T47D (cell line): Measurements from ENCODE around the gene C16orf82.

ENCODE experiments used
- DNase-seq, 2 experiments: peaks; one replicate each; pipeline versions ENCODE4 v3.0.0 to v3.0.0-alpha.2; 2011 to 2012; ENCODE audit warnings: low read depth in 1 of 2, low spot score in 1 of 2
- JUND ChIP-seq: IDR thresholded peaks from 2 replicates; pipeline ENCODE4 v1.6.1; 2012; ENCODE audit warnings: low read depth
- in situ Hi-C: cut with HindIII; loops from 2 replicates; pipeline ENCODE4 v1.10.0; 2016; ENCODE audit warnings: low sequenced_read_pairs, low pct_unique_long_range_greater_than_20kb

C16orf82 gene

GRCh38 chr16:27066668-27067537 is at the start of gene C16orf82:
Gene C16orf82 (plus strand): TSS chr16:27066927.
- no peak for DNase-seq
- no peak for TF ChIP-seq JUND
- in situ Hi-C loops = no loop called here

- TF ChIP-seq JUND = no peak
- in situ Hi-C loops = no loop called here
- DNase-seq = no peak
These were observed 46.7 kb upstream of the C16orf82 start for GRCh38 chr16:27020031-27020430.

GRCh38 chr16:27024010-27024409 is 42.7 kb upstream of the C16orf82 start:
- no peak for DNase-seq
- no peak for TF ChIP-seq JUND
- in situ Hi-C loops = no loop called here

- TF ChIP-seq JUND = no peak
These were observed 41.1 kb upstream of the C16orf82 start for GRCh38 chr16:27025581-27025980.

GRCh38 chr16:27027971-27028370 is 38.8 kb upstream of the C16orf82 start:
- no peak for TF ChIP-seq JUND

More at GRCh38 chr16:27025581-27025980, 41.1 kb upstream of the C16orf82 start:
- DNase-seq = no peak
- in situ Hi-C loops = no loop called here

GRCh38 chr16:27028591-27029110 is 38.1 kb upstream of the C16orf82 start:
- no peak for DNase-seq
- TF ChIP-seq JUND = no peak
- in situ Hi-C loops = no loop called here

More at GRCh38 chr16:27027971-27028370, 38.8 kb upstream of the C16orf82 start:
- DNase-seq = no peak
- in situ Hi-C loops = no loop called here

- in situ Hi-C loops = no loop called here
- no peak for DNase-seq
- TF ChIP-seq JUND = no peak
These were observed 37.2 kb upstream of the C16orf82 start for GRCh38 chr16:27029525-27029924.

- in situ Hi-C loops = no loop called here
- no peak for DNase-seq
- no peak for TF ChIP-seq JUND
These were observed 33.3 kb upstream of the C16orf82 start for GRCh38 chr16:27033281-27033979.

- in situ Hi-C loops = no loop called here
- no peak for TF ChIP-seq JUND
- DNase-seq = no peak
These were observed 26.0 kb upstream of the C16orf82 start for GRCh38 chr16:27040732-27041131.

- no peak for TF ChIP-seq JUND
- in situ Hi-C loops = no loop called here
- no peak for DNase-seq
These were observed 19.7 kb upstream of the C16orf82 start for GRCh38 chr16:27046958-27047518.

- no peak for TF ChIP-seq JUND
- no peak for DNase-seq
- in situ Hi-C loops = no loop called here
These were observed 18.4 kb upstream of the C16orf82 start for GRCh38 chr16:27048316-27048715.

- in situ Hi-C loops = no loop called here
- no peak for DNase-seq
- no peak for TF ChIP-seq JUND
These were observed 17.6 kb upstream of the C16orf82 start for GRCh38 chr16:27049117-27049516.

- TF ChIP-seq JUND = no peak
- no peak for DNase-seq
- in situ Hi-C loops = no loop called here
These were observed 14.7 kb upstream of the C16orf82 start for GRCh38 chr16:27052007-27052406.
